ENCODE results near the gene TOPAZ1. TPM values are rescaled to one million over a fixed set of nuclear protein-coding genes. Genes with fewer than 3 reads are reported as not detected.

Gene TOPAZ1
- total RNA-seq, 1 experiment from 2014 or later, result not detected

- Histone ChIP-seq H2BK120ac (ENCODE audit: low read depth, low read length, poor library complexity, severe bottlenecking) (no peak overlapping the region), H4K20me1 (ENCODE audit: control insufficient read depth, insufficient read depth, insufficient read length) (no peaks in the 10 kb centered on the region), H3K9ac (ENCODE audit: extremely low read depth, insufficient read length, low read length) (no peak overlapping the region), H3K56ac (ENCODE audit: insufficient read length, low read depth, low read length) (no peak overlapping the region), H2BK20ac (ENCODE audit: low read depth, low read length, poor library complexity, severe bottlenecking) (no peak overlapping the region), H3K27ac (ENCODE audit: insufficient read length, low read depth, low read length) (no peak overlapping the region), H4K5ac (ENCODE audit: insufficient read length, low read depth, low read length) (no peak overlapping the region), H4K91ac (ENCODE audit: insufficient read length, low read depth, low read length) (no peak overlapping the region), H4K8ac (replicated peaks; ENCODE audit: insufficient read length, low read depth, low read length) (no peak overlapping the region), H3K23ac (ENCODE audit: insufficient read length, low read depth, low read length) (no peak overlapping the region), H3K79me1 (ENCODE audit: insufficient read depth, low read depth, low read length, poor library complexity, severe bottlenecking) (peaks cover 5% of the 10 kb centered on the region), H3K9me3 (ENCODE audit: control insufficient read depth, low read depth, low read length) (no peaks in the 10 kb centered on the region), H2BK12ac (ENCODE audit: insufficient read length, low read depth, low read length) (no peak overlapping the region), H3T11ph (ENCODE audit: low read length) (no peak overlapping the region), H2AK5ac (ENCODE audit: insufficient read length, low read length) (no peak overlapping the region), H3K79me2 (ENCODE audit: insufficient read depth, low read length) (no peaks in the 10 kb centered on the region), H2BK15ac (ENCODE audit: low read depth, low read length) (no peak overlapping the region), H2AFZ (ENCODE audit: low read length) (no peak overlapping the region), H3K14ac (ENCODE audit: insufficient read depth, low read length) (no peak overlapping the region), H3K23me2 (ENCODE audit: insufficient read length, low read depth, low read length, poor library complexity, severe bottlenecking) (no peaks in the 10 kb centered on the region), H3K18ac (ENCODE audit: insufficient read length, low read depth, low read length) (no peak overlapping the region), H3K4me2 (ENCODE audit: insufficient read depth, insufficient read length, low read length) (no peak overlapping the region), H2BK5ac (ENCODE audit: insufficient read length, low read length) (no peak overlapping the region), H3K4me1 (ENCODE audit: insufficient read depth, low read length) (no peaks in the 10 kb centered on the region), H3K4ac (ENCODE audit: low read depth, low read length) (no peak overlapping the region), H3K27me3 (ENCODE audit: insufficient read depth, low read length) (no peaks in the 10 kb centered on the region)
- peaks cover 0 to 13% (median 4%) of the 10 kb centered on the region in 3 experiments; a peak in 3 of 7 replicates for H3K36me3 Mint-ChIP-seq (ENCODE audit: insufficient read depth in 1 of 3, low read depth in 3 of 3)
- peaks cover 21 to 22% of the 10 kb centered on the region in 2 experiments for H3K4me1 Mint-ChIP-seq
- DNase-seq, result no peak
- H3K27me3 Mint-ChIP-seq (ENCODE audit: low read depth), result no peaks in the 10 kb centered on the region
- no CpG with 5 or more reads among the region's 6 CpGs for WGBS (ENCODE audit: extremely low coverage, insufficient read length, low lambda C conversion rate)
- no peaks in the 10 kb centered on the region for H3K9me3 Mint-ChIP-seq
- no peak overlapping the region for H3K4me3 Mint-ChIP-seq
- H3K27ac Mint-ChIP-seq, result peak overlapping the region in 1 of 3 experiments; percentile 40; a peak in 1 of 7 replicates
- no peak for TF ChIP-seq CTCF (conservative IDR thresholded peaks at IDR 0.05)
Measured at GRCh38 chr3:44348993-44349392, 107.3 kb downstream of the TOPAZ1 start.
